PC-9 (cell line): ENCODE results near the gene PLEKHA5.

Source experiments
- CTCF ChIP-seq: fragments of 200-600 bp; sonication (generic); conservative IDR thresholded peaks from 2 replicates; pipeline ENCODE4 v1.6.1; 2017; ENCODE audit warnings: mixed run types, antibody characterized with exemption, mild to moderate bottlenecking, moderate library complexity
- EZH2 ChIP-seq: fragments of 200-600 bp; sonication (generic); IDR thresholded peaks from 2 replicates; pipeline ENCODE4 v1.8.0; 2017; ENCODE audit warnings: antibody characterized with exemption, low read depth

- TF ChIP-seq CTCF, result no peak
- no peak for TF ChIP-seq EZH2
These were observed 95.2 kb downstream of the PLEKHA5 start for GRCh38 chr12:19224746-19225145.
